ENCODE results near the gene DCXR. TPM values are rescaled to one million over a fixed set of nuclear protein-coding genes. Genes with fewer than 3 reads are reported as not detected.

The DCXR gene
- total and polyA plus RNA-seq, 2 of the 13 experiments (the other 11 are each of a cell fraction or from before 2014, with no cell fraction given), result 287 to 311 TPM

- TF ChIP-seq, protein P1, sequence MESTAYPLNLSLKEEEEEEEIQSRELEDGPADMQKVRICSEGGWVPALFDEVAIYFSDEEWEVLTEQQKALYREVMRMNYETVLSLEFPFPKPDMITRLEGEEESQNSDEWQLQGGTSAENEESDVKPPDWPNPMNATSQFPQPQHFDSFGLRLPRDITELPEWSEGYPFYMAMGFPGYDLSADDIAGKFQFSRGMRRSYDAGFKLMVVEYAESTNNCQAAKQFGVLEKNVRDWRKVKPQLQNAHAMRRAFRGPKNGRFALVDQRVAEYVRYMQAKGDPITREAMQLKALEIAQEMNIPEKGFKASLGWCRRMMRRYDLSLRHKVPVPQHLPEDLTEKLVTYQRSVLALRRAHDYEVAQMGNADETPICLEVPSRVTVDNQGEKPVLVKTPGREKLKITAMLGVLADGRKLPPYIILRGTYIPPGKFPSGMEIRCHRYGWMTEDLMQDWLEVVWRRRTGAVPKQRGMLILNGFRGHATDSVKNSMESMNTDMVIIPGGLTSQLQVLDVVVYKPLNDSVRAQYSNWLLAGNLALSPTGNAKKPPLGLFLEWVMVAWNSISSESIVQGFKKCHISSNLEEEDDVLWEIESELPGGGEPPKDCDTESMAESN (CRISPR knock-in tag; conservative IDR thresholded peaks at IDR 0.05), result no peak
- TF ChIP-seq PAX8 (CRISPR knock-in tag; IDR thresholded peaks at IDR 0.05; ENCODE audit: borderline replicate concordance), result no peak
- TF ChIP-seq SOX5 (CRISPR knock-in tag; IDR thresholded peaks at IDR 0.05; ENCODE audit: borderline replicate concordance), result no peak
- TF ChIP-seq, protein P2, sequence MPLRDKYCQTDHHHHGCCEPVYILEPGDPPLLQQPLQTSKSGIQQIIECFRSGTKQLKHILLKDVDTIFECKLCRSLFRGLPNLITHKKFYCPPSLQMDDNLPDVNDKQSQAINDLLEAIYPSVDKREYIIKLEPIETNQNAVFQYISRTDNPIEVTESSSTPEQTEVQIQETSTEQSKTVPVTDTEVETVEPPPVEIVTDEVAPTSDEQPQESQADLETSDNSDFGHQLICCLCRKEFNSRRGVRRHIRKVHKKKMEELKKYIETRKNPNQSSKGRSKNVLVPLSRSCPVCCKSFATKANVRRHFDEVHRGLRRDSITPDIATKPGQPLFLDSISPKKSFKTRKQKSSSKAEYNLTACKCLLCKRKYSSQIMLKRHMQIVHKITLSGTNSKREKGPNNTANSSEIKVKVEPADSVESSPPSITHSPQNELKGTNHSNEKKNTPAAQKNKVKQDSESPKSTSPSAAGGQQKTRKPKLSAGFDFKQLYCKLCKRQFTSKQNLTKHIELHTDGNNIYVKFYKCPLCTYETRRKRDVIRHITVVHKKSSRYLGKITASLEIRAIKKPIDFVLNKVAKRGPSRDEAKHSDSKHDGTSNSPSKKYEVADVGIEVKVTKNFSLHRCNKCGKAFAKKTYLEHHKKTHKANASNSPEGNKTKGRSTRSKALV (CRISPR knock-in tag; IDR thresholded peaks at IDR 0.05), result no peak
- TF ChIP-seq SMAD9 (CRISPR knock-in tag; IDR thresholded peaks at IDR 0.05), result no peak
- TF ChIP-seq SRSF9 (IDR thresholded peaks at IDR 0.05; ENCODE audit: borderline replicate concordance, insufficient read depth, low read depth, low read length, poor library complexity, severe bottlenecking), result no peak
- TF ChIP-seq ZBTB20 (CRISPR knock-in tag; IDR thresholded peaks at IDR 0.05; ENCODE audit: borderline replicate concordance, low read depth), result no peak
- no peak for TF ChIP-seq ZKSCAN8 (CRISPR knock-in tag; IDR thresholded peaks at IDR 0.05; ENCODE audit: borderline replicate concordance)
- no peak for TF ChIP-seq ATF5 (CRISPR knock-in tag; IDR thresholded peaks at IDR 0.05; ENCODE audit: low read depth)
- no peak for TF ChIP-seq FOXP4 (CRISPR knock-in tag; IDR thresholded peaks at IDR 0.05)
- no peak for TF ChIP-seq ARNT2 (CRISPR knock-in tag; IDR thresholded peaks at IDR 0.05; ENCODE audit: low read depth)
- TF ChIP-seq WIZ (CRISPR knock-in tag; IDR thresholded peaks at IDR 0.05), result no peak
- TF ChIP-seq ZNF34 (CRISPR knock-in tag; IDR thresholded peaks at IDR 0.05; ENCODE audit: borderline replicate concordance), result no peak
- no peak for TF ChIP-seq ZNF567 (CRISPR knock-in tag; IDR thresholded peaks at IDR 0.05; ENCODE audit: borderline replicate concordance)
- 0 out of 2 replicates have a peak, but pooled peaks have one; percentile 58 for TF ChIP-seq KLF13 (CRISPR knock-in tag; IDR thresholded peaks at IDR 0.05)
- no peak for TF ChIP-seq ARHGAP35 (CRISPR knock-in tag; IDR thresholded peaks at IDR 0.05; ENCODE audit: borderline replicate concordance)
These were observed 38.7 kb upstream of the DCXR start (continued) for GRCh38 chr17:82076018-82076784.
